Stimulated activated CD4-positive, alpha-beta T cell treated with anti-CD3 and anti-CD28 coated beads, TNF-alpha, amount 100 ng/mL, for 1 hour (primary cell): ENCODE measurements around the gene ARHGEF33.

Experiments
- DNase-seq, 3 donors: peaks; one replicate each; pipeline ENCODE4 v3.0.0-alpha.2; 2020; ENCODE audit warnings: low read depth in 3 of 3, low spot score in 1 of 3

Gene ARHGEF33

GRCh38 chr2:38889575-38889974 lies at the start of gene ARHGEF33:
ARHGEF33 (plus strand) TSS chr2:38889875; CDS start chr2:38919448, 29,573 bp downstream.
- no peak for DNase-seq

GRCh38 chr2:38850045-38850444 lies 39.6 kb upstream of the ARHGEF33 start:
- DNase-seq: no peak

- DNase-seq: no peak
These were observed 33.5 kb upstream of the ARHGEF33 start for GRCh38 chr2:38856165-38856564.

GRCh38 chr2:38862476-38862875 lies 27.2 kb upstream of the ARHGEF33 start:
- no peak for DNase-seq

GRCh38 chr2:38863061-38863695 lies 26.5 kb upstream of the ARHGEF33 start:
- no peak for DNase-seq

- DNase-seq: no peak
These were observed 22.8 kb upstream of the ARHGEF33 start for GRCh38 chr2:38866773-38867443.

- DNase-seq: no peak
These were observed 18.2 kb upstream of the ARHGEF33 start for GRCh38 chr2:38871432-38871831.

GRCh38 chr2:38873763-38874162 lies 15.9 kb upstream of the ARHGEF33 start:
- no peak for DNase-seq

- DNase-seq: no peak
These were observed 14.5 kb upstream of the ARHGEF33 start for GRCh38 chr2:38875227-38875575.

- DNase-seq: peak; percentile 40 to 62 (median 54)
These were observed 13.9 kb upstream of the ARHGEF33 start, which contains the start of the genes DHX57 and MORN2 for GRCh38 chr2:38875576-38876367. DHX57 (minus strand) TSS chr2:38875934; CDS start chr2:38868405, 7,529 bp downstream. MORN2 (plus strand) TSS chr2:38875976.

GRCh38 chr2:38876407-38876806 lies 13.3 kb upstream of the ARHGEF33 start:
- no peak for DNase-seq

- DNase-seq: no peak
These were observed 3.6 kb upstream of the ARHGEF33 start for GRCh38 chr2:38886063-38886462.

GRCh38 chr2:38887347-38887746 lies 2.3 kb upstream of the ARHGEF33 start:
- no peak for DNase-seq

GRCh38 chr2:38887902-38888554 lies 1.6 kb upstream of the ARHGEF33 start:
- DNase-seq: no peak

- DNase-seq: no peak
These were observed 630 bp upstream of the ARHGEF33 start for GRCh38 chr2:38889045-38889444.

- no peak for DNase-seq
These were observed 3.1 kb downstream of the ARHGEF33 start for GRCh38 chr2:38892819-38893218.

- no peak for DNase-seq
These were observed 8.6 kb downstream of the ARHGEF33 start for GRCh38 chr2:38898256-38898655.

GRCh38 chr2:38900726-38901125 lies 11.1 kb downstream of the ARHGEF33 start:
- DNase-seq: no peak

- DNase-seq: no peak
These were observed 15.6 kb downstream of the ARHGEF33 start for GRCh38 chr2:38905251-38905650.

GRCh38 chr2:38907242-38907641 lies 17.6 kb downstream of the ARHGEF33 start:
- no peak for DNase-seq

- no peak for DNase-seq
These were observed 18.3 kb downstream of the ARHGEF33 start for GRCh38 chr2:38907743-38908562.
